Measurements from ENCODE around the gene PNPLA8.
"Not testable (repeated sequence)": the region's sequence is repeated elsewhere in the genome, so short reads cannot be mapped to it uniquely, and the experiment has no call there.

The PNPLA8 gene, protein sequence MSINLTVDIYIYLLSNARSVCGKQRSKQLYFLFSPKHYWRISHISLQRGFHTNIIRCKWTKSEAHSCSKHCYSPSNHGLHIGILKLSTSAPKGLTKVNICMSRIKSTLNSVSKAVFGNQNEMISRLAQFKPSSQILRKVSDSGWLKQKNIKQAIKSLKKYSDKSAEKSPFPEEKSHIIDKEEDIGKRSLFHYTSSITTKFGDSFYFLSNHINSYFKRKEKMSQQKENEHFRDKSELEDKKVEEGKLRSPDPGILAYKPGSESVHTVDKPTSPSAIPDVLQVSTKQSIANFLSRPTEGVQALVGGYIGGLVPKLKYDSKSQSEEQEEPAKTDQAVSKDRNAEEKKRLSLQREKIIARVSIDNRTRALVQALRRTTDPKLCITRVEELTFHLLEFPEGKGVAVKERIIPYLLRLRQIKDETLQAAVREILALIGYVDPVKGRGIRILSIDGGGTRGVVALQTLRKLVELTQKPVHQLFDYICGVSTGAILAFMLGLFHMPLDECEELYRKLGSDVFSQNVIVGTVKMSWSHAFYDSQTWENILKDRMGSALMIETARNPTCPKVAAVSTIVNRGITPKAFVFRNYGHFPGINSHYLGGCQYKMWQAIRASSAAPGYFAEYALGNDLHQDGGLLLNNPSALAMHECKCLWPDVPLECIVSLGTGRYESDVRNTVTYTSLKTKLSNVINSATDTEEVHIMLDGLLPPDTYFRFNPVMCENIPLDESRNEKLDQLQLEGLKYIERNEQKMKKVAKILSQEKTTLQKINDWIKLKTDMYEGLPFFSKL

DNA sequence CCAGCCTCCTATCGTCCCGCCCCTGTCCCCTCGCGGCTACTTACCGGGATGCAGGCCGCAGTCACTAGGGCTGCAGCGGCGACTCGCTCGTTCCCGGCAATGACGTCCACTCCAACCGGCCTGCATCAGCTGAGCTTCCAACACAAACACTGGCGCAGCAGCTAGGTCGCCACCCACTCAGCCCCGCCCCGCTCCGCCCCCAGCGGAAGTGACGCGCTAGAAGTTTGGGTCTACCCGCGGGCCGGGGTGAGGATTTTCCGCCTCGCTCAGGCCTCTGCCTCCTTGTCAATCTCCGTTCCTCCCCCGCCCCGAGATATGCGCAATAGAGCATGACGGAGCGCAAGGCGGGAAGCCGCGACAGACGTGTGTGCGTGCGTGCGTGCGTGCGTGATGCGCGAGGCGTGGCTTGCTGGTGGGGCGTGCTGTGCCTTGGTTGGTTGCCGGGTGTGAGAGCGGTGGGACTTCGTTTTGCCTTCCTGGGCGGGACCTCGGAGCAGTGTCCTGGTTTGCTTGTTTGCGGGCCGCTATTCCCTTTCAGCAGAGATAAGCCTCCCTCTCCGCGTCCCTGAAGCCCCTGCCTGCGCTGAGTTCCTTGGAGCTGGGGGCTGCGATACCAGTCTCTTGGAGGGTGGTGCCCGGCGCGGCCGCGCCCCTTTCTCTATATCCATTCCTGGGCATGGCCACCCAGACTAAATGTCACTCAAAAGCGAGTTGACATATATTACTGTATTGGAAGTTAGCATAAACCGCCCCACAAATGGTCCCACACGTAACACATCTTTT lies at the start of gene PNPLA8:
Gene PNPLA8 (minus strand): TSS at position 151 of the 783 bp plus-strand sequence. CDS start 10,644 bp downstream, outside the sequence.
- DNase-seq (ENCODE audit: low read depth), result peak; percentile 99

DNA sequence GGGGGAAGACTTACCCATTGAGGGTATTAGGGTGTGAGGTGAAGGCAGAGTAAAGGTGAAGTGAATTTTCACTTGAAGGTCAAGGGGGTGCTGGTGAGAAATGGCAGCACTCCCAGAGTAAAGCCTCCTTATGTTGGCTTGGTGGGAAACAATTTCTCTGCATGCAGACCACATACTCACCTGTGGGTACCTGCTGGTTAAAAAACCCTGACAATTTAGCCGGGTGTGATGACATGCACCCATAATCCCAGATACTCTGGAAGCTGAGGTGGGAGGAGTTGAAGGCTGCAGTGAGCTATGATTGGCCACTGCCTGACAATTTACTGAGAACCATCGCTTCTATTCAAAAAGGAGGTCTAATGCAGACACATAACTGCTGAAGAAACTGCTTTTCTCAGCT lies 49.2 kb upstream of the PNPLA8 start:
- DNase-seq (ENCODE audit: low read depth), result no peak

DNA sequence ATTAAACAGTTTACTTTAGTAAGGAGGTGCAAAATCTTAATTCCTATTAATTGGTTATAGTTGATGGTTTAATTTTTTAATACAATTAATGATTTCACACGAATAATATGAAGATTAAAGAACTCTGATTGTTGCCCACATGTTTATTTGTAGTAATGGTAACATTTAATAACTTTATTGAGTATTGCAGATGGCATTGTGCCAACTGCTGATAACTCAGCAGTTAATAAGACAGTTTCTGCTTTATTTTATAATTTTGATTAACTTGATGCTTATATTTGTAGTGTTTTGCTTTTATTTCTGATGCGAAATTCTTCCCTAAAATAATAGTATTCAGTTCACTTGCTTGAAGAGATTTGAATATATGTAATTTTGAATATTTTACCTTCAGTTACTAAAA lies 46.5 kb upstream of the PNPLA8 start:
- DNase-seq (ENCODE audit: low read depth), result no peak

DNA sequence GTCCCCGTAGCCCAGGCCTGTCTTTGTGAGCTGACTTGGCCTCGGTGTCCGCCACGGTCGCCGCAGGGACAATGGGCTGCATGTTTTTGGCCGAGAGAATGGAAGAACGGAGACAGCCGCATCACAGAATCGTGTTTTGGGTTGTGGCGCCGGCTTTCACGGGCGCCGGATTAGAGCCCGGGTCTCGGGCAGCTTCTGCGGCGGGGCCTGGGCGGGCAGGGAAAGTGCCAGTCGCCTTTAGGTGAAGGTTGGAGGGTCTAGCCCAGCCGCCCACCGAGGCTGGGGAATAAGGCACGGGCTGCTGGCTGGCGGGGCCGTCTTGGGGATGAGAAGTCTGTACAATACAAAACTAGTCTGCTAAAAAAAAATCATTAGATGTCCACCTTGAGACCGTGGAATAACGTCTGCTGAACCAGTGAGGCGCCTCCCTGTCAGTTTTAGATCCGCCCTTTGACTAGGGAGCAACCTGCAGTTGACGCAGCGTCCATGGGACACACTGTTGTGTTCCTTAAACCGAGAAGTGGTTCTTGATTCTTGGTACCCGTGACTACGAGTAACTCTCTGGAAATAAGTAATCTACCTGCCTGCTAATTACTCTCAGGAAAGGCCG lies 44.3 kb upstream of the PNPLA8 start:
- no peak for DNase-seq (ENCODE audit: low read depth)

DNA sequence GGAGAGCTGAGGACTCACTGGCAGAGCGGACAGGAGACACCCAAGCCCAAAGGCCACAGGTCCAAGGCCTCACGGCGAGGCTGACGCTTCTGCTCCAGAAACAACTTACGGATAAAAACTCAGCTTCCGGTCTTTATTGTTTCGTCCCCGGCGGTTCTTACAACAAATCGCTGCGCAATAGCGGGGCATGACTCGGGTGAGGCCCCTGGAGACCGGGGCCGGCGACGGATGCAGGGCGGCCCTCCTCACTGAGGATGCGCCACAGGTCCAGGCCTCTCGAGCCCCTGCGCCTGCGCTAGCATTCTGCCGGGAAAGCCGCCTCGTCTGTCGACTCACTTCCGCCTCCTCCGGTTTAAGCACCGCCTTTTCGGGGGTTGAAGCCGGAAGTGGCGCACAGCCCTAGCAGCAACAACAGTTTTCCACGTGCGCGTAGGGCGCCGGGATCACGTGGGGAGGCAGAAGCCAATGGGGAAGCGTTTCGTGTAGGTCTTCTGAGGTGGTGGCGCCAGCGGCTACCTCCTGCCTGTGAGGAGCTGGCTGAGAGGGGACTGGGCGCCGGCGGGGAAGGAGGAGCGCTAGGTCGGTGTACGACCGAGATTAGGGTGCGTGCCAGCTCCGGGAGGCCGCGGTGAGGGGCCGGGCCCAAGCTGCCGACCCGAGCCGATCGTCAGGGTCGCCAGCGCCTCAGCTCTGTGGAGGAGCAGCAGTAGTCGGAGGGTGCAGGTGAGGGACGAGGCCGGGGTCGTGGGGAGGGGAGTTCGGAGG lies 43.6 kb upstream of the PNPLA8 start, which contains the start of the genes DNAJB9 and THAP5:
Gene DNAJB9 (plus strand): TSS at position 494 of the 765 bp plus-strand sequence. CDS start 1,853 bp downstream, outside the sequence.
Gene THAP5 (minus strand): TSS at position 326 of the 765 bp plus-strand sequence. CDS start 137 bp downstream, at position 189.
- DNase-seq (ENCODE audit: low read depth), result peak; percentile 99

DNA sequence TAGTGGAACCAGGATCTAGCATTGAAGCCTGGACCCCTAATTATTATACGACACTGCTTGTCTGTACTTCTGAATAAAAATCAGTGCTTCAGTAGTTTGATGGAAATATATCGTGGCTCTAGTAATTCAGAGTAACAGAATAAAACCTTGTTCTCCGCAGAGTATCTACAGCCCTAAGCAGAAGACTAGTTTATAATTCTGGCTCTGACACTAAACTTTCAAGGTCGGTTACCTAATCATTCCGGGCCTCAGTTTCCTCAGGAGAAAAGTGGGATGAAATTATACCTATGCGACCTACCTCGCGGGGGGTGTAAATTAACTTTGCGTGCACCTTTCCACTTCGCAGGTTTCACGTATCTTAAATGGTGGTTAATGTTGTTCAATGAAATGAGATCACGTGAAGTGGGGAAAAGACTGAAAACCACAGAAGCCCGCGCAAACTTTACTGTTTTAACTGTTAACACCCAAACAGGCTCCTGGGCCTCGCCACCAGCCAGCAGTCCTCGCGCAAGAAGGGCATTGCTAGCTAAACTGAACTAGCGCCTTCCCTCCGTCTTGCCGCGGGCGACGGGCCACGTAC lies 43.0 kb upstream of the PNPLA8 start:
- no peak for DNase-seq (ENCODE audit: low read depth)

DNA sequence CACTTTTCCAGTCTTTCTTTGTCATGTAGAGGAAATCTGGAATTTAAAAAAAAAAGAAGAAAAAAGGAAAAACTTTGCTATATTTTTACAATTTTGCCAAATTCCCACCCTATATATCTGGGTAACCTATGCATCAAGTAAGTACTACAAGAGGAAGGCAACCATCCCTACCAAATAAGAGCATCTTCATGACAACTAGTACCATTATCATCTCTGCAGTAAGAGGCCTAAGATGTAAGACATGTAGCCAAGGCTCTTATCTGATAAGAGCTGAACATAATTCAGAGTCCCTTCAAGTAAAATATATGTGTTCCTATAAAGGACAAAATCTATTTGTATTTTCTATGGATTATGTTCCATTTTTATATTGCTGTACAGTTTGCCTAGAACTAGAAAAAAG lies 40.1 kb upstream of the PNPLA8 start:
- no peak for DNase-seq (ENCODE audit: low read depth)

DNA sequence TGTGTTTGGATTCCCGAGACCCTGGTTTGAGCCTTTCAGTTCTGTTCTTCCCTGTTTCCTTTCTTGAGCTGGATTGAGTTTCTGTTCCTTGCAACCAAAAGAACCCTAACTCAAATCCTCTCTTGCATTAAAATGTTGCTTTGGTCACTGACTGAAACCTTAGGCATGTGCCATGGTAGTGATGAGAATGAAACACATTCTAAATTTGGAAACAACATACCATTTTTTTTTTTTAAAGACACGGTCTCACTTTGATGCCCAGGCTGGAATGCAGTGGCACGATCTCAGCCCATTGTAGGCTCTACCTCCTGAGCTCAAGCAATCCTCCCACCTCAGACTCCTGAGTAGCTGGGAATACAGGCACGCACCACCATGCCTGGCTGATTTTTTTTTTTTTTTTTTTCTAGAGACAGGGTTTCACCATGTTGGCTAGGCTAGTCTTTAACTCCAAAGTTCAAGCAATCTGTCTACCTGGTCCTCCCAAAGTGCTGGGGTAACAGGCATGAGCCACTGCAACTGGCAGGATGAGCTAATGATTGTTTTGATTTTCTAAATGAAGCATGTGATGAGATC lies 35.2 kb upstream of the PNPLA8 start:
- DNase-seq (ENCODE audit: low read depth), result no peak

DNA sequence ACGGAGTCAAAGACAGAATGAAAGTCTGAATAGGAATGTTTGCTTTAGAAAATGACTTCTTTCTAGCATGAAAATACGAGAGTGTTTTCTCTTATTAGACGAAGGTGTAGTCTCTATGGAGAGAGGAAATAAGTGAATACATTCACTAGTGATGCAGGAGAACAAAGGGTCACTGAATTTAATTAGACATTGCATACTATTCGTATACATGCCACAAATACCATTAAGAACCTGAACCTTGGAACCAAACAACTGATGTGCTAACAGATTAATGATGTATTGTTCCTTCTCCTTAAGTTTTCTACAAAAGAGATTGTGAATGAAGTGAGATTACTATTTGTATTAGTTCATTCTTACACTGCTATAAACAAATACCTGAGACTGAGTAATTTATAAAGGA lies 33.3 kb upstream of the PNPLA8 start:
- no peak for DNase-seq (ENCODE audit: low read depth)

DNA sequence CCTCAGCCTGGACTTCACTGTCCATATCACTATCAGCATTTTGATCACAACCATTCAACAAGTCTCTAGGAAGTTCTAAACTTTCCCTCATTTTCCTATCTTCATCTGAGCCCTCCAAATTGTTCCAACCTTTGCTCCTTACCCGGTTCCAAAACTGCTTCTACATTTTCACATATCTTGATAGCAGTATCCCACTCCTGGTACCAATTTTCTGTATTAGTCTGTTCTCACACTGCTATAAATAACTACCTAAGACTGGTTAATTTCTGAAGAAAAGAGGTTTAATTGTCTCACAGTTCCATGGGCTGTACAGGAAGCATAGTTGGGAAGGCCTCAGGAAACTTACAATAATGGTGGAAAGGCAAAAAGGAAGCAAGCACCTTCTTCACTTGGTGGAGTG lies 31.7 kb upstream of the PNPLA8 start:
- no peak for DNase-seq (ENCODE audit: low read depth)

DNA sequence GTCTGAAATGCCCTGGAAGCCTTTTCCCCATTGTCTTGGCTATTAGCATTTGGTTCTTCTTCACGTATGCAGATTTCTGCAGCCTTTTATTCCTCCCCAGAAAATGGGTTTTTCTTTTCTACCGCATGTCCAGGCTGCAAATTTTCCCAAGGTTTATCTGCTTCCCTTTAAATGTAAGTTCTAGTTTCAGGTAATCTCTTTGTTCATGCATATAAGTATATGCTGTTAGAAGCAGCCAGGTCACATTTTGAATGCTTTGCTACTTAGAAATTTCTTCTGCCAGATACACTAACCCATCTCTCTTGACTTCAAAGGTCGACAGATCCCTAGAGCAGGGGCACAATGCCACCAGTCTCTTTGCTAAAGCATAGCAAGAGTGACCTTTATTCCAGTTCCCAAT lies 31.3 kb upstream of the PNPLA8 start:
- no peak for DNase-seq (ENCODE audit: low read depth)

DNA sequence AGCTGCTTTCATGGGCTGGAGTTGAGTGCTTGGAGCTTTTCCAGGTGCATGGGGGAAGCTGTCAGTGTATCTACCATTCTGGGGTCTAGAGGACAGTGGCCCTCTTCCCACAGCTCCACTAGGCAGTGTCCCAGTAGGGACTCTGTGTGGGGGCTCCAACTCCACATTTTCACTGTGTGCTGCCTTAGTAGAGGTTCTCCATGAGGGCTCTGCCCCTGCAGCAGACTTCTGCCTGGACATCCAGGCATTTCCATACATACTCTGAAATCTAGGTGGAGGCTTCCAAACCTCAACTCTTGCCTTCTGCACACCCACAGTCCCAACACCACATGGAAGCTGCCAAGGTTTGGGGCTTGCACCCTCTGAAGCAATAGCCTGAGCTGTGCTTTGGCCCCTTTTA lies 30.7 kb upstream of the PNPLA8 start:
- not testable (repeated sequence) for DNase-seq (ENCODE audit: low read depth)

DNA sequence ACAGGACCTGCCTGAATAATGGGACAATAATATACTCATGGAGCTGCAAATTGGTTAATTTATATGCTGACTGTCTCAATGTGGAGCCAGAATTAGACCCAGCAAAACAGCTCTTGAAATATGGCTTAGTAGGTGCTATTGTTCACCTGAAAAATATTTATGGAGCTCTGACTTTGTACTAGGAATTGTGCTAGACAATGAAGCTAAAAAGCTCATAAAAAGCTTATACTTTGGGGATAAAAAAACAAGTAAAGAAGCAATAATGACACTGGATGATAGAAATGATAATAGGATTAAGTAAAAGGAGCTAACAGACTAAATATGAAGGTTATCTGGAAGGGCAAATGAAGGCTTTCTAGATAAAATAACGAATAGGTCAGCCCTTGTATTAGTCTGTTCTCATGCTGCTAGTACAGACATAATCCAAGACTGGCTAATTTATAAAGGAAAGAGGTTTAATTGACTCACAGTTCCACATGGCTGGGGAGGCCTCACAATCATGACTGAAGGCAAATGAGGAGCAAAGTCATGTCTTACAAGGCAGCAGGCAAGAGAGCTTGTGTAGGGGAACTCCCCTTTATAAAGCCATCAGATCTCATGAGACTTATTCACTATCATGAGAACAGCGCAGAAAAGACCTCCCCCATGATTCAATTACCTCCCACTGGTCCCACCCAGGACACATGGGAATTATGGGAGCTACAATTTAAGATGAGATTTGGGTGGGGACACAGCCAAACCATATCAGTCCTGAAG lies 22.4 kb upstream of the PNPLA8 start:
- not testable (repeated sequence) for DNase-seq (ENCODE audit: low read depth)

DNA sequence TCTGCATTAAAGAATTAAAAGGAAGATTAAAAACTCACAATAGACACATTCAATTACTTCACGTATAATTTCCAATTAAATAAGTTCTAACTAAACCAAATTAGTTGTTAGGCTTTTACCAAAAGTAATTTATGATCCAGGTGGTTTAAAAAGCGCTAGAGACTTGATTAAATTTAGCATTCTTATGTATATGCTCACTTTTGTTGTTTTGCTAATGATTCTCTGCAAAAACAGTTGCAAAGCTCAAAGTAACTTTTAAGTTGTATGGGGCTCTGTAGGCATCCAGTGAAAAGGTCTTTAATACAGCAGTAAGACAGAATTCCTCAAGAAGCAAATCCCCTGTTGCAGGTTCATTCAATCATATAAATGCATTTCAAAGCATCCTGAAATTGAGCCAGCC lies 15.5 kb upstream of the PNPLA8 start:
- DNase-seq (ENCODE audit: low read depth), result no peak

DNA sequence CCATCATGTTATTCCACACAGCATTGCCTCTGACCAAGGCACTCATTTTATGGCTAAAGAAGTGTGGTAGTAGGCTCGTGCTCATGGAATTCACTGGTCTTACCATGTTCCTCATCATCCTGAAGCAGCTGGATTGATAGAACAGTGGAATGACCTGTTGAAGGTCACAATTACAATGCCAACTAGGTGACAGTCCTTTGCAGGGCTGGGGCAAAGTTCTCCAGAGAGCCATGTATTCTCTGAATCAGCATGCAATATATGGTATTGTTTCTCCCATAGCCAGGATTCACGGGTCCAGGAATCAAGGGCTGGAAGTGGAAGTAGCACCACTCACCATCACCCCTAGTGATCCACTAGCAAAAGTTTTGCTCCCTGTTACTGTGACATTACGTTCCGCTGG lies 12.8 kb upstream of the PNPLA8 start:
- DNase-seq (ENCODE audit: low read depth), result not testable (repeated sequence)

DNA sequence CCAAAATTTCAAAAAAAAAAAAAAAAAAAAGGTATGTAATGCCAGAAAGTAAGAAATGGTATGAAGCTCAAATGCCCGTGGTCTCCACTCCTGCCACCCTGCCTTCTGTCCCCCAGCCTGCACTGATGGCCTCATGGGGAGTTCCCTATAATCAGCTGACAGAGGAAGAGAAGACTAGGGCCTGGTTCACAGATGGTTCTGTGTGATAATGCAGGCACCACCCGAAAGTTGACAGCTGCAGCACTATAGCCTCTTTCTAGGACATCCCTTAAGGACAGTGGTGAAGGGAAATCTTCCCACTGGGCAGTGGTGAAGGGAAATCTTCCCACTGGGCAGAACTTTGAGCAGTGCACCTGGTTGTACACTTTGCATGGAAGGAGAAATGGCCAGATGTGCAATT lies 12.3 kb upstream of the PNPLA8 start:
- not testable (repeated sequence) for DNase-seq (ENCODE audit: low read depth)

DNA sequence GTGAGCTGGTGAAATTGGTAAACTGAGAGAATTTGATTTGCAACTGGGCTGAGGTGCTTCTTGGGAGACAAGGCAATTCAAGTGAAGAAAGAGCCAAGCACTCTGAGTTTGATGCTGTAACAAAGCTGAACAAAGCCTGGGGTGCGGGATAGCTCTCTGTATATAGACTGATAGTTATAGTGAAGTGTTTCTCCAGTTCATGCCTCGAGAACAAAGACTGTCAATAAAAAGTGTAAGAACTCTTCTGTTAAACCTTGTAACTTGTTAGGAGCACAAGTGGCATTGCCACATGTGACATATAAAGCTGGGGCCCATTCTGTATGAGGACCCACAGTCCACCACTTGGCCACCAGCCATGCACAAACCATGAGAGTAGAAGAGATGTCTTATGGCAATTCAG lies 11.3 kb upstream of the PNPLA8 start:
- no peak for DNase-seq (ENCODE audit: low read depth)

DNA sequence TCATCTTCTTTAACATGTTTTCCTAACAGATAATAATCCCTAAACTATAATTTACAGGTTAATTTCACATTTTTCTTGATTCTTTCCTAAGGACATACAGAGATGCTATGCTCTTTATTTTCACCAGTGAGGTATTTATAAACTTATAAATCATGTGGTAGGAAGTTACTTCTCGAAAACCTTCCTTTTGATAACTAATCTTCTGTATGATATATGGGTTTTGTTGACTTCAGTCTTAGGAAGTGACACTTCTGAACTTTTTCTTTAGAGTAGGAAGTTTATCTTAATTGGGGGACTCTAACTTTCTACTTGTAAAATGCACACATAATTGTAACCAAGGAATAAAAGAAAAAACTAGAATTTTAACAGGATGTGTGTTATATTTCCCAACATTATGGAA lies 9.8 kb upstream of the PNPLA8 start:
- no peak for DNase-seq (ENCODE audit: low read depth)

DNA sequence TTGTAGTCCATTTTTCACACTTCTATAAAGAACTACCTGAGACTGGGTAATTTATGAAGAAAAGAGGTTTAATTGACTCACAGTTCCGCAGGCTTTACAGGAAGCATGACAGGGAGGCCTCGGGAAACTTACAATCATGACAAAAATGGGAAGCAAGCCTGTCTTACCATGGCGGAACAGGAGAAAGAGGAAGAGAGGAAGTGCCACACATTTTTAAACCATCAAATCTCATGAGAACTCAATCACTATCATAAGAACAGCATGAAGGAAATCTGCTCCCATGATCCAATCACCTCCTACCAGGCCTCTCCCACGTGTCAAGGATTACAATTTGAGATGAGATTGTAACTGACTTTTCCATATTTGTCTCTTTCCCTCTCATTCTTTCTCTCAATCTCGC lies 9.3 kb upstream of the PNPLA8 start:
- DNase-seq (ENCODE audit: low read depth), result no peak

DNA sequence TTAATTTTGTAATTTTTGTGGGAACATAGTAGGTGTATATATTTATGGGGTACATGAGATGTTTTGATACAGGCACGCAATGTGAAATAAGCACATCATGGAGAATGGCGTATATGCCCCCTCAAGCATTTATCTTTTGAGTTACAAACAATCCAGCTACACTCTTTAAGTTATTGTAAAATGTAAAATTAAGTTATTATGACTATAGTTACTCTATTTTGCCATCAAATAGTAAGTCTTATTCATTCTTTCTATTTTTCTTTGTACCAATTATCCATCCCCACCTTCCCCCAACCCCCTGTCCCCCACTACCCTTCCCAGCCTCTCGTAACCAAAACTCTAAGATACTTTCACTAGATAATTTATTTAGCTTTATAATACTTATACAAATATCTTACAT lies 7.8 kb upstream of the PNPLA8 start:
- DNase-seq (ENCODE audit: low read depth), result no peak
